Ishikawa (cell line): Measurements from ENCODE around the gene AGTRAP.

Source experiments
- CEBPB ChIP-seq: IDR thresholded peaks from 2 replicates; pipeline ENCODE4 v1.6.1; 2012
- CREB1 ChIP-seq: IDR thresholded peaks from 2 replicates; pipeline ENCODE4 v1.6.1; 2012; ENCODE audit warnings: low read depth
- EGR1 ChIP-seq: IDR thresholded peaks from 2 replicates; pipeline ENCODE4 v1.6.1; 2012
- EP300 ChIP-seq: IDR thresholded peaks from 2 replicates; pipeline ENCODE4 v1.6.1; 2012; ENCODE audit warnings: borderline replicate concordance
- FOXM1 ChIP-seq: IDR thresholded peaks from 2 replicates; pipeline ENCODE4 v1.6.1; 2012; ENCODE audit warnings: low read depth, borderline replicate concordance
- NFIC ChIP-seq: IDR thresholded peaks from 2 replicates; pipeline ENCODE4 v1.6.1; 2012
- RAD21 ChIP-seq: IDR thresholded peaks from 2 replicates; pipeline ENCODE4 v1.6.1; 2012; ENCODE audit warnings: low read depth
- TAF1 ChIP-seq: IDR thresholded peaks from 2 replicates; pipeline ENCODE4 v1.6.1; 2012; ENCODE audit warnings: low read depth, mild to moderate bottlenecking
- TCF12 ChIP-seq: IDR thresholded peaks from 2 replicates; pipeline ENCODE4 v1.6.1; 2012; ENCODE audit warnings: low read depth
- TEAD4 ChIP-seq: IDR thresholded peaks from 2 replicates; pipeline ENCODE4 v1.6.1; 2012
- YY1 ChIP-seq: IDR thresholded peaks from 2 replicates; pipeline ENCODE4 v1.6.1; 2012; ENCODE audit warnings: low read depth
- ZBTB7A ChIP-seq: IDR thresholded peaks from 2 replicates; pipeline ENCODE4 v1.6.1; 2012; ENCODE audit warnings: low read depth
- TF ChIP-seq, protein P1 (sequence below): IDR thresholded peaks from 2 replicates; pipeline ENCODE4 v1.6.1; 2012; ENCODE audit warnings: low read depth, mild to moderate bottlenecking
- TF ChIP-seq, protein P2 (sequence below): IDR thresholded peaks from 2 replicates; pipeline ENCODE4 v1.6.1; 2012
- TF ChIP-seq, protein P3 (sequence below): IDR thresholded peaks from 2 replicates; pipeline ENCODE4 v1.6.1; 2012

The AGTRAP gene

DNA sequence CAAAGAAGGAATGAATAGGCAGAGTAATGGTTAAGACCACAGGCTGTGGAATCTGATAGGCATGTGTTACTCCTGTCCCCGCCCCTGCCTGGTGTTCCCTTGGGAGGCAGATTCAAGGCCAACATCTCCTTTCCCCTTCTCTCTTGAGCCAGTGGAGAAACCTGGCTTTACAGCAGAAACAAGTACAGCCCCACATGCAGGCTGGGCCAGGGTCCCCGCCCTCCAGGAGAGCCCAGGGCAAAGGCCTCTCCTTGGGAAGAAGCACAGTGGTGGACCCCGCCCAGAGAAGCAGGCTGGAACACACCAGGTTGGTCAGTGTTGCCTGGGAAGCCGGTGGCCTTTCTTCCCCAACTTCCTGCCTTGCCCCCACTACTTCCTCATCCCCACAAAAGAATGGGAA, 32.9 kb downstream of the AGTRAP start:
- TF ChIP-seq TEAD4 (no peak), RAD21 (no peak), TCF12 (no peak), CREB1 (no peak), FOXM1 (no peak), EP300 (no peak), ZBTB7A (no peak), CEBPB (no peak), NFIC (no peak), EGR1 (no peak)
- TF ChIP-seq, protein P1, sequence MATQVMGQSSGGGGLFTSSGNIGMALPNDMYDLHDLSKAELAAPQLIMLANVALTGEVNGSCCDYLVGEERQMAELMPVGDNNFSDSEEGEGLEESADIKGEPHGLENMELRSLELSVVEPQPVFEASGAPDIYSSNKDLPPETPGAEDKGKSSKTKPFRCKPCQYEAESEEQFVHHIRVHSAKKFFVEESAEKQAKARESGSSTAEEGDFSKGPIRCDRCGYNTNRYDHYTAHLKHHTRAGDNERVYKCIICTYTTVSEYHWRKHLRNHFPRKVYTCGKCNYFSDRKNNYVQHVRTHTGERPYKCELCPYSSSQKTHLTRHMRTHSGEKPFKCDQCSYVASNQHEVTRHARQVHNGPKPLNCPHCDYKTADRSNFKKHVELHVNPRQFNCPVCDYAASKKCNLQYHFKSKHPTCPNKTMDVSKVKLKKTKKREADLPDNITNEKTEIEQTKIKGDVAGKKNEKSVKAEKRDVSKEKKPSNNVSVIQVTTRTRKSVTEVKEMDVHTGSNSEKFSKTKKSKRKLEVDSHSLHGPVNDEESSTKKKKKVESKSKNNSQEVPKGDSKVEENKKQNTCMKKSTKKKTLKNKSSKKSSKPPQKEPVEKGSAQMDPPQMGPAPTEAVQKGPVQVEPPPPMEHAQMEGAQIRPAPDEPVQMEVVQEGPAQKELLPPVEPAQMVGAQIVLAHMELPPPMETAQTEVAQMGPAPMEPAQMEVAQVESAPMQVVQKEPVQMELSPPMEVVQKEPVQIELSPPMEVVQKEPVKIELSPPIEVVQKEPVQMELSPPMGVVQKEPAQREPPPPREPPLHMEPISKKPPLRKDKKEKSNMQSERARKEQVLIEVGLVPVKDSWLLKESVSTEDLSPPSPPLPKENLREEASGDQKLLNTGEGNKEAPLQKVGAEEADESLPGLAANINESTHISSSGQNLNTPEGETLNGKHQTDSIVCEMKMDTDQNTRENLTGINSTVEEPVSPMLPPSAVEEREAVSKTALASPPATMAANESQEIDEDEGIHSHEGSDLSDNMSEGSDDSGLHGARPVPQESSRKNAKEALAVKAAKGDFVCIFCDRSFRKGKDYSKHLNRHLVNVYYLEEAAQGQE = no peak
- TF ChIP-seq, protein P2, sequence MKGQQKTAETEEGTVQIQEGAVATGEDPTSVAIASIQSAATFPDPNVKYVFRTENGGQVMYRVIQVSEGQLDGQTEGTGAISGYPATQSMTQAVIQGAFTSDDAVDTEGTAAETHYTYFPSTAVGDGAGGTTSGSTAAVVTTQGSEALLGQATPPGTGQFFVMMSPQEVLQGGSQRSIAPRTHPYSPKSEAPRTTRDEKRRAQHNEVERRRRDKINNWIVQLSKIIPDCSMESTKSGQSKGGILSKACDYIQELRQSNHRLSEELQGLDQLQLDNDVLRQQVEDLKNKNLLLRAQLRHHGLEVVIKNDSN = no peak
- TF ChIP-seq, protein P3, sequence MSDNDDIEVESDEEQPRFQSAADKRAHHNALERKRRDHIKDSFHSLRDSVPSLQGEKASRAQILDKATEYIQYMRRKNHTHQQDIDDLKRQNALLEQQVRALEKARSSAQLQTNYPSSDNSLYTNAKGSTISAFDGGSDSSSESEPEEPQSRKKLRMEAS = no peak

DNA sequence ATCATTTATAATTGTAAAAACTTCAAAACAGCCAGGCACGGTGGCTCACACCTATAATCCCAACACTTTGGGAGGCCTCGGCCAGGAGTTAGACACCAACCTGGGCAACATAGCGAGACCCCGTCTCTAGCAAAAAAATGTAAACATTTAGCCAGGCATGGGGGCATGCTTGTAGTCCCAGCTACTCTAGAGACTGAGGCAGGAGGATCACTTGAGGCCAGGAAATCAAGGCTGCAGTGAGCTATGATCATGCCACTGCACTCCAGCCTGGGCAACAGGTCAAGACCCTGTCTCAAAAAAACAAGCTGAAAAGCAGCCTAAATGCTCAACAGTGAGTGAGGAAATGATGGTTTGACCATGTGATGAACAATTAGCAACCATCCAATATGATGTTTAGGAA, 33.3 kb downstream of the AGTRAP start:
- TF ChIP-seq NFIC = no peak
- no peak for TF ChIP-seq FOXM1
- no peak for TF ChIP-seq CREB1
- TF ChIP-seq ZBTB7A = no peak
- no peak for TF ChIP-seq EP300
- no peak for TF ChIP-seq RAD21
- no peak for TF ChIP-seq TCF12
- TF ChIP-seq, protein P3 = no peak
- no peak for TF ChIP-seq TAF1
- TF ChIP-seq, protein P1 = no peak
- TF ChIP-seq TEAD4 = no peak
- TF ChIP-seq CEBPB = no peak
- TF ChIP-seq YY1 = no peak
- TF ChIP-seq, protein P2 = no peak
- TF ChIP-seq EGR1 = no peak

DNA sequence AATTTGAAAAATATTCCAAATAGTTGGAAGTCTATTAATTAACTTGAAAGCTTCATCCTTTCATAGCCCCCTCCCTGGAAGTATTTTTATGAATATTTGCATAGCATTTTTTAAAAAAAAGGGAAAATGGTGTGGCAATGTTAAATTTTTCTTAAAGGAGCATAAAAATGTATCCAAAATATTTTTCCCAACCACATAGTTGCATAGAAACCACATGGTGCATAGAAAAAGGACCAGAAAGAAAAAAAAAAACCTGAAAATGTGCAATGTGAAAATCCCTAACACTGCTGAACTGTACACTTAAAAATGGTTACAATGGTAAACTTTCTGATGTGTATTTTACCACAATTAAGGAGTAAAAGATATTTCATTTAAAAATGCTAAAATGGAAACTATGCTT, 34.1 kb downstream of the AGTRAP start:
- TF ChIP-seq, protein P2 = no peak
- TF ChIP-seq CREB1 (no peak), EP300 (no peak), ZBTB7A (no peak), FOXM1 (no peak), CEBPB (no peak), EGR1 (no peak), TEAD4 (no peak), TAF1 (no peak), TCF12 (no peak)
- TF ChIP-seq, protein P1 = no peak

DNA sequence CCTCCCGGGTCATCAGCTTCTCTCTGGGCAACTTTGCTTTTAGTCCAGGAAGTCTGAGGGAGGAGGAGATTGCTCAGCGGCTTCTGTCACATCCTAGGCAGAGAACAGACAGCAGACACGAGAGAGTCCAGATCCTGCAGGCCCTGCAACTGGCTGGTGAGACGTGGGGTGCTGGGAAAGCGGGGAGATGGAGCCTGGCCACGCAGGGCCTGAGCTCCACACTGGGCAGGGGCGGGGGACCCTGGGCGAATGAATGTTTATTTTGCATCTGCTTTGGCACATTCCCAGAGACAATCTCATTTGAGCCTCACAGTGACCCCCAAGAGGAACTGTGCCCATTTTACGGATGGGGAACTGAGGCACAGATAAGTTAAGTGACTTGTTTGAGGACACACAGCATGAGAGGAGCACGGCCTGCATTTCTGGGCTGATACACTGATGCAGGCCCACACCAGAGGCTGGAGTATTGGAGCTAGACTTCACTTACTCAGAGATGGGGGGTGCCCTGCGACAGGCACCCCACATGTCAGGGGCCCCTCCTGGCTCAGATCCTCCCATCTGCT, 35.6 kb downstream of the AGTRAP start:
- TF ChIP-seq, protein P1 = no peak
- no peak for TF ChIP-seq FOXM1
- no peak for TF ChIP-seq RAD21
- TF ChIP-seq YY1 = no peak
- TF ChIP-seq CEBPB = no peak
- TF ChIP-seq EP300 = no peak
- TF ChIP-seq ZBTB7A = no peak
- TF ChIP-seq CREB1 = no peak
